Measurements from ENCODE around the gene C1QTNF1. TPM values are rescaled to one million over a fixed set of nuclear protein-coding genes. Genes with fewer than 3 reads are reported as not detected.

The C1QTNF1 gene
- total RNA-seq, 1 donor from 2014 or later = 563 TPM

- DNase-seq (ENCODE audit: low spot score) = peak; percentile 99
These were observed 50.9 kb downstream of the C1QTNF1 start, which contains the start of gene ENGASE for GRCh38 chr17:79074649-79075445. TSS of gene ENGASE (plus strand) at chr17:79074824. CDS start at chr17:79074945, 121 bp downstream.

- no peak for DNase-seq (ENCODE audit: low spot score)
These were observed 51.4 kb downstream of the C1QTNF1 start for GRCh38 chr17:79075446-79075750.

- DNase-seq (ENCODE audit: low spot score) = no peak
These were observed 52.0 kb downstream of the C1QTNF1 start for GRCh38 chr17:79075861-79076406.

- no peak for DNase-seq (ENCODE audit: low spot score)
These were observed 53.6 kb downstream of the C1QTNF1 start for GRCh38 chr17:79077587-79077986.

GRCh38 chr17:79078476-79079190, 54.7 kb downstream of the C1QTNF1 start:
- no peak for DNase-seq (ENCODE audit: low spot score)

- no peak for DNase-seq (ENCODE audit: low spot score)
These were observed 55.6 kb downstream of the C1QTNF1 start for GRCh38 chr17:79079421-79080200.

- DNase-seq (ENCODE audit: low spot score) = no peak
These were observed 56.4 kb downstream of the C1QTNF1 start for GRCh38 chr17:79080349-79080748.

- no peak for DNase-seq (ENCODE audit: low spot score)
These were observed 56.9 kb downstream of the C1QTNF1 start for GRCh38 chr17:79080761-79081290.

- no peak for DNase-seq (ENCODE audit: low spot score)
These were observed 57.8 kb downstream of the C1QTNF1 start for GRCh38 chr17:79081571-79082276.

GRCh38 chr17:79082311-79083190, 58.6 kb downstream of the C1QTNF1 start:
- no peak for DNase-seq (ENCODE audit: low spot score)

- DNase-seq (ENCODE audit: low spot score) = no peak
These were observed 59.4 kb downstream of the C1QTNF1 start for GRCh38 chr17:79083191-79083971.

- no peak for DNase-seq (ENCODE audit: low spot score)
These were observed 60.6 kb downstream of the C1QTNF1 start for GRCh38 chr17:79084291-79085153.

- DNase-seq (ENCODE audit: low spot score) = no peak
These were observed 61.4 kb downstream of the C1QTNF1 start for GRCh38 chr17:79085154-79085920.

- DNase-seq (ENCODE audit: low spot score) = no peak
These were observed 62.1 kb downstream of the C1QTNF1 start for GRCh38 chr17:79085921-79086551.

GRCh38 chr17:79086609-79087427, 62.8 kb downstream of the C1QTNF1 start:
- DNase-seq (ENCODE audit: low spot score) = no peak

Measured in mesenteric fat pad (tissue), 1 donor.